ENCODE data around the gene GPATCH4.
"Not testable (repeated sequence)": the region's sequence is repeated elsewhere in the genome, so short reads cannot be mapped to it uniquely, and the experiment has no call there.

GPATCH4 gene

DNA sequence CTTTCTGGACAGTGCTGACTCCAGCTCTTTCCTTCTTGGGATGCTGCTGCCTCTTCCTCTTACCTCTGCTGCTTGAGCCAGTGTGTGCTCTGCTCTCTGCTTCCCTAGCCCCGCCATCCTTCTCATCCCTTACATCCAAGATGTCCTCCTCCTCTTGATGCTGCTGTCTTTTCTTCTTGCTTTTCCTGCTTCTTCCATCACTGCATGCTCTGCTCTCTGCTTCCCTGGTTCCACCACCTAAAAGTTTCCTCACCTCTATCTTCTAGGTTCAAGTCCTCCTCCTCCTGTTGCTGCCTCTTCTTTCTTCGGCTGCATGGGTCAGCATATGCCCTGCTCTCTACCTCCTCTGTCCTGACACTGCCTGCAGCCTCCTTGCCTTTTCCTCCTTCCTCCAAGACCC is 6.3 kb downstream of the GPATCH4 start:
- DNase-seq (ENCODE audit: low read depth), result no peak

DNA sequence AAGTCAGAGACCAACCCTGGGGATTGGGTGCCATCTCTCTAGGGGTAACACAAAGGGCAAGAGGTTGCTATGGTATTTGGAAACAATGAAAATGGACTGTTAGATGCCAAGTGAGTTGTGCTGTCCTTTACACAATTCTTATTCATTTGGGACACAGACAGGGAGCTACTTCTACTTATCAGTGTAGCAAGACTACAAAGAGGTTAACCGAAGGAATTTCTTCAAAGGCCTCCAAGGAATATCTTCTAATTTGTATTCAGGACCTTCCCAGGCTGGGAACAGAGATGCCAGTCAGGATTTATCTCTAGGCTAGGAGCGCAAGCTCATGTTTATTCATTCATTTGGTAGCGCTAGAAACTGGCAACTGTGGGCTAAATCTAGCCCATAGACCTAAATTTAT is 7.1 kb downstream of the GPATCH4 start:
- DNase-seq (ENCODE audit: low read depth), result no peak

DNA sequence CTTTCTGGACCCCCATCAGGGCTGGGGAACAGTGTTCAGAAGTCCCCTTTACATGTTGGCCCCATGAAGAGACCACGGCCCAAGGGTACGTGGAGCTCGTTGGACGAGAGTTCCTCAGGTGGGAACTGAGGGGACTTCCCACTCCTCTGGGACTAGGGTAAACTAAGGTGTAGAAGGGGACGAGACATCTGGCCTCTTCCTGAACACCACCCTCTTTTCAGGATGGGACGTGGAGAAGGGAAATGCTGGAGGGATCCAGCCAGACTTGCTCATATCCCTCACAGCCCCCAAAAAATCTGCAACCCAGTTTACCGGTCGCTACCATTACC is 7.7 kb downstream of the GPATCH4 start:
- DNase-seq (ENCODE audit: low read depth), result no peak

DNA sequence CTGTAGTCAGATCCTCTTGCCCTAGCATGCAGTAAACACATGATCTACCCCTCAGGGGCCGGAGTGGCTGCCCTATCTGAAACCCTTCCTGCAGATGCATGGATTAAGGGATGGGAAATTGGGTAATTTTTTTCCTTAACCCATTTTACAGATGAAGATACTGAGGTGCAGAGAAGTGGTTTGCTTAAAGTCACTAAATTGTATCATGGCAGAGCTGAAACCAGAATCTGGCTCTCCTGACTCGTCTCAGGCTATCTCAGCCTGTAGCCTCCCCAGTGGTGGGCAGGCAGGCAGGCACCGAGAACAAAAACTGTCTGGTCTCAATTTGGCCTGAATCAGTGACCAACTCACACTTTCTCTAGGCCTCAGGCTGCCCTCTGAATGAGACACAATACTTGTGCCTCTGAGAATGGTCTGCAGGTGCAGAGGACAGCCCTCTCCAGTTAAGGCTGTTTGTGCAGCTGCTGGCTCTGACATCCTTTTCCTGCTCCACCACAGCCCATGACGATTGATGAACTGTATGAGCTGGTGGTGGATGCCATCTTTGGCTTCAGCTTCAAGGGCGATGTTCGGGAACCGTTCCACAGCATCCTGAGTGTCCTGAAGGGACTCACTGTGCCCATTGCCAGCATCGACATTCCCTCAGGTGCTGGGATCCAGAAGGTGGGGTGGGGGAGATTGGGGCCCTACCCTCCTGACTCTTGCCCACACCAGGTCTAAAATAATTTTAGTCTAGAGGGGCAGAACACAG is 8.2 kb downstream of the GPATCH4 start:
- DNase-seq (ENCODE audit: low read depth), result no peak

DNA sequence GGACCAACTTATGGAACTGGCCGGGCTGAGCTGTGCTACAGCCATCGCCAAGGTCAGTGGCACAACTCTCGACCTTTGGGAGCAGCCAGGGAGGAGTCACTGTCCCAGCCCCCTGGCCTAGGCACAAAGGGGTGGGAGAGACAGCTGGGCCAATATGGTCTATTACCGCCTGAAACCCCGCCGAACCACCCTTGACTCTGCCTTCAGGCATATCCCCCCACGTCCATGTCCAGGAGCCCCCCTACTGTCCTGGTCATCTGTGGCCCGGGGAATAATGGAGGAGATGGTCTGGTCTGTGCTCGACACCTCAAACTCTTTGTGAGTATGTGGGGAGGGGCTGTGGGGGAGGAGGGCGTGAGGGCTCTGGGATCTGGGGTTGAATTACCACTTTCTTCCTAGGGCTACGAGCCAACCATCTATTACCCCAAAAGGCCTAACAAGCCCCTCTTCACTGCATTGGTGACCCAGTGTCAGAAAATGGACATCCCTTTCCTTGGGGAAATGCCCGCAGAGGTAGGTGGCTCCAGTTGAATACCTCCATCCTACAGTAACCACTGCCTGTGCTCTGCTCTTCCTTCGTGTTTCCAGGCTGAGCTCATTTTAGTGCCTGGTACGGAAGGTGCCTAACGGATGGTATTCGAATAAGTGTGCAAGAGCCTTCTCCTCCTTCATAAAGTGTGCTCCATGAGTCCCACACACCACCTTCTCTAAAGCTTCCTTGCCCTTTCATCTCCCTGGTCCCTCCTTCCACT is 8.9 kb downstream of the GPATCH4 start:
- DNase-seq (ENCODE audit: low read depth), result no peak

DNA sequence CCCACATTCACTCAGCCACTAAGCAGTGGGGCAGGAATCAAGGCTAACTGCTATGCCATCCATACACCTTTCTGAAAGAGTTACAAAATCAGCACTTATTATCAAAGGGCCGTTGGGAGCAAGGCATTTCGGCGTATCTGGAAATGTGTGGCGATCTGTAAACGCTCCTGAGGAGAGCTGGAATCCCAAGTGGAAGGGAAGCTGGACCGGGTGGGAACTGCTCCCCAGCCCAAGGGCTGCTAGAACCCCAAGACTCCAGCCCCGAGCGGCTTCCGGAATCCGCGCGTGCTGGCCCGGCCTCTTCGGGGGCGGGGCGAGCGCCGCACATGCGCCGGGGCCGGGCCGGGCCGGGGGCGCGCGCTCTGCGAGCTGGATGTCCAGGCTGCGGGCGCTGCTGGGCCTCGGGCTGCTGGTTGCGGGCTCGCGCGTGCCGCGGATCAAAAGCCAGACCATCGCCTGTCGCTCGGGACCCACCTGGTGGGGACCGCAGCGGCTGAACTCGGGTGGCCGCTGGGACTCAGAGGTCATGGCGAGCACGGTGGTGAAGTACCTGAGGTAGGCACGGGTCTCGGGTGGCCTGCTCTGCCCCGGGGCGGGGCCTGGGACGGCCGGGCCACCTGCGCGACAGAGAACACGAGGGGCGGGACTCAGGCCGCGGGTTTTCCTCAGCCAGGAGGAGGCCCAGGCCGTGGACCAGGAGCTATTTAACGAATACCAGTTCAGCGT is 9.7 kb downstream of the GPATCH4 start, which contains the start of gene NAXE:
TSS of gene NAXE (plus strand) at position 345 of the 726 bp plus-strand sequence. CDS start at position 374, 29 bp downstream.
- peak; percentile 60 for DNase-seq (ENCODE audit: low read depth)

DNA sequence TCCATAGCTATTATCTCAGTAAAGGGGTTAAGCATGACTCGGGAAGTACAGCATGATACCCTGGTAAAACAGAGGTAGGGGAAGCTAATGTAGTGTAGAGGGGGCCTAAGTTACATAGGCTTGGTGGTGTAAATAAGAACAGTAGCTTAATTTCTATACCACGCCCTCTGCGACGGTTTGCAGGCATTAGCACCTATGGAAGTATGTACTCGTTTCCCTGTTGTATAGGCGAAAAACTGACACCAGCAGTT is 10.2 kb downstream of the GPATCH4 start:
- no peak for DNase-seq (ENCODE audit: low read depth)

DNA sequence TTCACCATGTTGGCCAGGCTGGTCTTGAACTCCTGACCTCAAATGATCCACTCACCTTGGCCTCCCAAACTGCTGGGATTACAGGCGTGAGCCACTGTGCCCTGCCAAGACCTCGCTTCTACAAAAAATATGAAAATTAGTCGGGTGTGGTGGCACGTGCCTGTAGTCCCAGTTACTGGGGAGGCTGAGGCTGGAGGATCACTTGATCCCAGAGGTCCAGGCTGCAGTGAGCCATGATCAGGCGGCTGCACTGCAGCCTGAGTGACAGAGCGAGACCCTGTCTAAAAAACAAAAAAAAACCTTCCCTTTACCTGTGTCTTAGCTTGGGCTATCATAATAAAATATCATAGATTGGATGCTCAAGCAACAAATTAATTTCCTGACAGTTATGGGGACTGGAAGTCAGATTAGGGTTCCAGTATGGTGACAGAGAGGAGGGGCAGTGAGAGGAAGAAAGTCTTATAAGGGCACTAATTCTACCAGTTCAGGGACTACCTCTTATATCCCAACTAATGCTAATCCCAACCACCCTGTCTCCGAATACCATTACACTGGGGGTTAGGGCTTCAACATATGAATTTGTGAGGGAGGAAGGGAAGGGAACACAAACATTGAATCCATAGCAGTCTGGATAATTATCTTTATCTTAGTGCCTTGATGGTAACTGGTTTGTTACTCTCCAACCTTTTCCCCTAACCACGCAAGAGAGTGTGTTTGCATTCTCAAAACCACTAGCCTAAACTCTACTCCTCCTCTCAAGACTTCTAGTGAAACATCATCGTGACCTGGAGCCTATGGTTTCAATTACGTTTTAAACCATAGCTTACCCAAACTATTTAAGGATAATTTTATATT is 10.7 kb downstream of the GPATCH4 start:
- no peak for DNase-seq (ENCODE audit: low read depth)

DNA sequence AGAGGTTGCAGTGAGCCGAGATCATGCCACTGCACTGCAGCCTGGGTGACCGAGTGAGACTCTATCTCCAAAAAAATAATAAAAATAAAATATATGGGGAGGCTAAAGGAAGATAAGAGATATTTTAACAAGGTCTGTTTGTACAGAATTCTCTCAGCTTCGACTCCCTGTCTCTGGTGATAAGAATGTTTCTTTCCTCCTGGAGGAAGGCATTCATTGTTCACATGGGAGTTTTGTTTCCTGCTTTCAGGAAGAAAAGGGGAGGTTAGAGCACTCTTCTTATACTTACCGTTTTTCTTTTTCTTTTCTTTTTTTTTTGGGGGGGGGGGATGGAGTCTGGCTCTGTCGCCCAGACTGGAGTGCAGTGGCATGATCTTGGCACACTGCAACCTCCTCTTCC is 11.7 kb downstream of the GPATCH4 start:
- no peak for DNase-seq (ENCODE audit: low read depth)

DNA sequence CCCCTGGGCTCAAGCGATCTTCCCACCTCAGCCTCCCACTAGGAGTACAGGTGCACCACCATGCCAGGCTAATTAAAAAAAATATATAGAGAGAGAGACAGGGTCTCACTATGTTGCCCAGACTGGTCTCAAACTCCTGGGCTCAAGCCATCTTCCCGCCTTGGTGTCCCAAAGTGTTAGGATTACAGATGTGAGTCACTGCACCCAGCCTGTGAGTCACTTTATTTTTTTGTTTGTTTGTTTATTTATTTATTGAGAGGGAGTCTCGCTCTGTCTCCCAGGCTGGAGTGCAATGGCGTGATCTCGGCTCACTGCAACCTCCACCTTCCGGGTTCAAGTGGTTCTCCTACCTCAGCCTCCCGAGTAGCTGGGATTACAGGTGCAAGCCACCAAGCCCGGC is 13.4 kb downstream of the GPATCH4 start:
- not testable (repeated sequence) for DNase-seq (ENCODE audit: low read depth)

DNA sequence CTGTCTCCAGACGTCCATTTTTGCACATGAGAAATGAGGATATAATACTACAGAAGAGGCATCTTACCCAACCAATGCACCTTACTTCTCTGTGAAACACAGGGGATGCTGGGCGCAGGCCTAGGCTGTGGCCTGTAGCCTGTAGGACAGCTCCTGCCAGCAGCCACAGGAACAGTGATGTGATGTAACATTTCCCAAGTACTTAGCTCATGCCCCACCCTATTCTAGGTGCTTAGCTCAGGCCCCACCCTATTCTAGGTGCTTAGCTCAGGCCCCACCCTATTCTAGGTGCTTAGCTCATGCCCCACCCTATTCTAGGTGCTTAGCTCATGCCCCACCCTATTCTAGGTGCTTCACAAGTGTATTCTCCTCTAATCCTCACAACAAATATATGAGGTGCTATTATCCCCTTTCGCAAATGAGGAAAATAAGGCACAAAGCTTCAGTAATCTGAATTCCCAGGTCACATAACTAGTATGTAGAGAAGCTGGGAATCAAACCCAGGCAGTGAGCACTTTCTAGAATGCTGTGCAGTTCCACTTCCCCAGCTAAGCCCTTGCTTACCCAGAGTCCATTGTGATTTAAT is 14.3 kb downstream of the GPATCH4 start:
- no peak for DNase-seq (ENCODE audit: low read depth)

DNA sequence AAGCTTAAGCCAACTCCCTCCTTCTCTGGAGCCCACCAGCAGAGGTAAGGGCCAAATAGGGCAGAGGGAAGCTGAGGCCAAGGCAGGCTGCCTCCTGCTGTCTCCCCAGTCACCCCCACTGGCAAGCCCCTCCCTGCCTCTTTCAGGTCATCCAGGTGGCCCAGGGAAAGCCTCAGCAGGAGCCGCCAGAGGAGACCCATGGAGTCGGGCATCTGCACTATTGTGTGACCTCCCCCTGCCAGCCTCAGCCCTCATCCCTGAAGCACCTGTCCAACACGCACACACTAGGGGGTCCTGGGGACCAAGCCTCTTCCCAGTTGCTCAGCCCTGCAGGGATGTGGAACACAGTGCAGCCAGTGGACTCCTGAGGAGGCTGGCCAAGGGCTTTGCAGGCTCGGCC is 15.0 kb downstream of the GPATCH4 start:
- no peak for DNase-seq (ENCODE audit: low read depth)

DNA sequence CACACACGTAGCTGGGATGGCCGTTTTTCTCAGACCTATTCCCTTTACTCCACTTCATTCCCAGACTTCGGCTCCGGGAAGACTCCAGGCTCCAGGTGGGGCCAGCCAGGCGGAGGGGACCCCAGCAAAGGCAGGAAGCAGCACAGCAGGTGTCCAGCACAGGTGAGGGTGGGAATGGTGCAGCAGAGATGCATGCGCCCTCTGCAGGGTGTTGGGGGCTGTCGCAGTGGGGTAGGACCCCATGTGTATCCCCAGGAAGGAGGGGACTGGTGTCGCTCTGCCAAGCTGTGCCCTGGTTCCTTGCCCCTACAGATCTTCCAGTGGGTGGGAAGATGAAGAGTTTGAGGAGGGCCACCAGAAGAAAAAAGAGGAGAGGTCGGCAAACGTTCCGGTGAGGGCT is 16.5 kb downstream of the GPATCH4 start:
- DNase-seq (ENCODE audit: low read depth), result no peak

DNA sequence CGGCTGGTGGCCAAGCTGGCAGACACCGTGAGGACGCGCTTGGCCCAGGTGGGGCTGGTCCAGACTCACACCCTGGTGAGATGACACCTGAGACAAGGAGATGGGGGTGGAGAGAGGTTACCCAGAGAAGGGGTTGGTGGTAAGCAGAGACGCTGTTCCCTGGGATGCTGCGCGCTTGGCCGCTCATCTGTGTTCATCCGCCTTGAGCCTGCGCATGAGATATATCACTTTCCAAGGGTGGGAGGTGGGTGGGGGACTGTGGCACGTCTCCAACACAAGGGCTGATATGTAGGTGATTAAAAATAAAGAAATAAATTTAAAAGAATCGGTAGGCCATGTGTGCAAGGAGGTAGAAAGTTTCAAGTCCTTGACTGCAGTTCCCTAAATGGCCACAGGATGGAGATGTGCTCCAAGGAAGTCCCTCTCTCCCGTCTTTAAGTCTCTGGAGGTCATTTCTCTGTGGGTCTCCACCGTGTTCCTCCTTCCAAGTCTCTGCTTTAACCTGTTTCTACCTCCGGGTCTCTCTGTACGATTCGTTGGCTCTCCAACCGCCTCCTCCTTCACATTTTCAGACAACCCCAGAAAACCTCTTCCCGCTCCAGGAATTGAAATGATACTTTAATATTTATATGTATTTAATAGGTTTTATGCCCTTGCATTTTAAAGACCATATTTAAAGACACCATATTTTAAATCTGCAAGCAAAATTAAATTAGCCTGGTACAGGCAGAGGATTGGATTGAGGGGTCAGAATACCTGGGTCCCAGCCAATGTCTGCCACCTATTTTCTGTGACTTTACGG is 17.3 kb downstream of the GPATCH4 start:
- DNase-seq (ENCODE audit: low read depth), result peak; percentile 63

DNA sequence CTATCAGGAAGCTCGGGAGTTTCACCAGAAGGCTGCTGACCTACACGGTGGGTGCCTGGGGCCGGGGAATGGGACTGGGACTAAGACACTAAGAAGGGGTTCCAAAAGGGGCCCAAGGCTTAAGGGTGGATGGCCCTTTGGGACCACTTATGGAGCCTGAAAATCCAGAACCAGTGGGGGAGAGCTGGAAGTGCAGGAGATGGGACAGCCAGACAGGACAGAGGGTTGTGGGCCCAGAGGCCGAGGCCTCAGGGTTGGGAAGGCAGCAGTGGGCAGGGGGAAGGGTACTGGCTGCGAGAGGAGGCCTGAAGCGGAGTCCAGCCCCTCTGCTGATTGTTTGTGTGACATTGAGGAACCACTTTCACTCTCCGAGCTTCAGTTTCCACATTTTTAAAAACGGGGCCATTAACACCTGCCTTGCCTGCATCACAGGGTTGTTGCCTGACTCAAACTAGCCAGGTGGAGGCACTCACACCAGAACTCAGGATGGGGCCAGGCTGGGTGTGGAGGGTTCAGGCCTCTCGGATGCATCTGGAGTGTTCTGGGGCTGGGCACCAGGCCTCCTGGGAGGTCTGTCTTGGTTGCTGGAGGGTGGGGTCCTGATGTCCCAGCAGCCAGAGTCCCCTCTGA is 18.8 kb downstream of the GPATCH4 start:
- no peak for DNase-seq (ENCODE audit: low read depth)

DNA sequence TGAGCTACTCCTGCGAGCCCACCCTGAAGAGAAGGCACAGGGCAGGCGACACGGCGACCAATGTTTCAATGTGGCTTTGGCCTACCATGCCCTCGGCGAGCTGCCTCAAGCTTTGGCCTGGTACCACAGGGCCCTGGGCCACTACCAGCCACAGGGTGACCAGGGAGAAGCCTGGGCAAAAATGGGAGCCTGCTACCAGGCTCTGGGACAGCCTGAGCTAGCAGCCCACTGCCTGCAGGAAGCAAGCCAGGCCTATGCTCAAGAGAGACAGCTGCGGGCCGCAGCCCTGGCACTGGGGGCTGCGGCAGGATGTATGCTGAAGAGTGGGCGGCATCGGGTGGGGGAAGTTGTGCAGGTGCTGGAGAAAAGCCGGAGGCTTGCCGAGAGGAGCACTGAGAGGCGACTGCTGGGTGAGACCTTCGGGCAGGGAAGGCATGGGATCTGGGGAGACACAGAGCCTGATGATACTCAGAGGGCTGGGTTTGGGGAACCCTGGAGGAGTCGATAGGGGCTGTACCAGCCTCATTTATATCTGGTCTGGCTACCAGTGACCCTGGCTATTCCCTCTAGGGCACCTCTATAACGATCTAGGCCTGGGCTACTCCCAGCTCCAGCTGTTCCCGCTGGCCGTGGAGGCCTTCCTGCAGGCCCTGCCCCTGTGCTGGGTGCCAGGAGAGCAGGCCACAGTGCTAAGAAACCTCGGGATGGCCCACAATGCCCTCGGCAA is 19.5 kb downstream of the GPATCH4 start:
- DNase-seq (ENCODE audit: low read depth), result no peak

DNA sequence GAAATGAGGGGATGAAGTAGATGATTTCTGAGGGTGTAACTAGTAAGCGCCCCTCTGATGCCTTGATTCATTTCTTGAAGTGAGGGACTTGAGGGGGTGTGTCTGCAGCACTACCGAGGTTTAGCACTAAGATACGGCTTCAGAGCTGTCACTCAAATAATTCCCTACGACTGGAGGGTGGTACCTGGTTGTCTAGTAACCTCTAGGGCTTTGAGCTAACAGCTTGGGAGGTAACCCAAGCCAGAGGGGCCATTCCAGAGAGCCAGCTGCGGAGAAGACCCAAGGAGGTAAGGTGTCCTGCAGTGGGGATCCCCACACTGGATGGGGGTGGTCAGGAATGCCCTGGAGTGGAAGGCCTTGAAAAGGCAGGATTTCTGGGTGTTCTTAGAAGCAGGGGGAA is 21.8 kb downstream of the GPATCH4 start, which contains the start of gene TTC24:
TSS of gene TTC24 (plus strand) at position 252 of the 400 bp plus-strand sequence. CDS start 1,642 bp downstream, outside the sequence.
- DNase-seq (ENCODE audit: low read depth), result no peak

DNA sequence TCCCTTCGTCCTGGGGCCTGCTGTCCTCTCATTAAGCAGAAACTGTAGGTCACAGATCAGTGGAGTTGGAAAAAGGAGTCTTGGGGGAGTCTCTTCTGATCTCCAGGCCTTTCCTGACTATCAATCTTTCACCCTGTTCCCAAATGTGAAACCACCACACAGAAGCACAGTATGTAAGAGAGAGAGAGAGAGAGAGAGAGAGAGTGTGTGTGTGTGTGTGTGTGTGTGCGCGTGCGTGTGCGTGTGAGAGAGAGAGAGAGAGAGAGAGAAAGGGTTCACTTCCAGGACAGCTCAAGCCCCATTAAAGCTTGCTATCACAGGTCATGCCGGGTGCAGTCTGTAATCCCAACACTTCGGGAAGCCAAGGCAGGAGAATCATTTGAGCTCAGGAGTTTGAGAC is 23.2 kb downstream of the GPATCH4 start:
- DNase-seq (ENCODE audit: low read depth), result no peak

DNA sequence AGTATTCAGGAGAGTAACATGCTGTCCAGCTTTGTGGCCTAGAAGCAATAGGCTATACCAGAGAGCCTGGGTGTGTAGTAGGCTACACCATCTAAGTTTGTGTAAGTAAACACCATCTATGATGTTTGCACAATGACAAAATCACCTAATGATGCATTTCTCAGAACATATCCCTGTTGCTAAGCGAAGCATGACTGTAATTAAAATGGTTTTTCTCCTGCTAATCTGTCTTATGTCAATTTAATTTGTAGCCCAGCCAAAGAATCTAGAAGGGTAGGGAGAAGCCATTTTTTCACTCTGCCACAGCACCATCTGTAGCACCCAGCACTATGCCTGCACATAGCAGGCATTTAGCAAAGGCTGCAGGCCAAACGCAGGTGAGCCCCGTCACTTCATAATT is 23.7 kb downstream of the GPATCH4 start:
- DNase-seq (ENCODE audit: low read depth), result no peak
